ENCODE measurements around the gene ZNF784. TPM values are rescaled to one million over a fixed set of nuclear protein-coding genes. Genes with fewer than 3 reads are reported as not detected.

The ZNF784 gene
- total and polyA plus RNA-seq, 2 donors (not counting 1 experiment from before 2014, with no cell fraction given): 1.6 to 5.6 TPM

- Histone ChIP-seq H4K20me1 (ENCODE audit: control insufficient read depth, extremely low read depth, insufficient read depth, low read length) (no peaks in the 10 kb centered on the region), H3K27ac (ENCODE audit: insufficient read depth, low read length) (no peak overlapping the region), H3K79me2 (ENCODE audit: control insufficient read depth, insufficient read depth, low read length) (peaks cover 5% of the 10 kb centered on the region), H3K36me3 (ENCODE audit: control insufficient read depth, insufficient read depth, low read length) (peaks cover 16% of the 10 kb centered on the region), H3K27me3 (ENCODE audit: control insufficient read depth, insufficient read depth, low read length) (no peaks in the 10 kb centered on the region), H3K9ac (ENCODE audit: insufficient read depth, low read length) (no peak overlapping the region), H3K4me2 (ENCODE audit: extremely low read depth, insufficient read depth, low read length) (no peak overlapping the region), H3K9me3 (ENCODE audit: control insufficient read depth, insufficient read depth, low read depth, low read length) (no peaks in the 10 kb centered on the region), H2AFZ (ENCODE audit: low read length) (no peak overlapping the region), H3K4me3 (replicated peaks in 1 of 4; ENCODE audit: control extremely low read depth in 1 of 4, insufficient read depth in 1 of 4, low read depth in 3 of 4, low read length in 4 of 4) (no peak overlapping the region), H3K4me1 (ENCODE audit: control insufficient read depth, extremely low read depth, insufficient read depth, low read length) (peaks cover 3% of the 10 kb centered on the region)
- no peak for DNase-seq (ENCODE audit: low read depth in 2 of 2)
- no peak for TF ChIP-seq EZH2 (IDR thresholded peaks at IDR 0.05; ENCODE audit: low read length, missing control alignments)
These were observed 28.1 kb downstream of the ZNF784 start for GRCh38 chr19:55596304-55596703.

GRCh38 chr19:55594996-55595545 is 29.3 kb downstream of the ZNF784 start:
- TF ChIP-seq EZH2 (IDR thresholded peaks at IDR 0.05; ENCODE audit: low read length, missing control alignments) (no peak), CTCF (conservative IDR thresholded peaks at IDR 0.05 in 1 of 2, IDR thresholded peaks at IDR 0.05 in 1 of 2; ENCODE audit: low read depth in 1 of 2, low read length in 2 of 2) (no peak)
- Histone ChIP-seq H3K9ac (ENCODE audit: insufficient read depth, low read length) (no peak overlapping the region), H3K27ac (ENCODE audit: insufficient read depth, low read length) (no peak overlapping the region), H3K4me2 (ENCODE audit: extremely low read depth, insufficient read depth, low read length) (no peak overlapping the region), H3K27me3 (ENCODE audit: control insufficient read depth, insufficient read depth, low read length) (no peaks in the 10 kb centered on the region), H3K4me3 (replicated peaks in 1 of 4; ENCODE audit: control extremely low read depth in 1 of 4, insufficient read depth in 1 of 4, low read depth in 3 of 4, low read length in 4 of 4) (no peak overlapping the region), H4K20me1 (ENCODE audit: control insufficient read depth, extremely low read depth, insufficient read depth, low read length) (no peaks in the 10 kb centered on the region), H3K4me1 (ENCODE audit: control insufficient read depth, extremely low read depth, insufficient read depth, low read length) (no peaks in the 10 kb centered on the region), H3K79me2 (ENCODE audit: control insufficient read depth, insufficient read depth, low read length) (no peaks in the 10 kb centered on the region), H3K36me3 (ENCODE audit: control insufficient read depth, insufficient read depth, low read length) (peaks cover 16% of the 10 kb centered on the region), H2AFZ (ENCODE audit: low read length) (no peak overlapping the region), H3K9me3 (ENCODE audit: control insufficient read depth, insufficient read depth, low read depth, low read length) (no peaks in the 10 kb centered on the region)
- DNase-seq (ENCODE audit: low read depth in 2 of 2): no peak

DNA sequence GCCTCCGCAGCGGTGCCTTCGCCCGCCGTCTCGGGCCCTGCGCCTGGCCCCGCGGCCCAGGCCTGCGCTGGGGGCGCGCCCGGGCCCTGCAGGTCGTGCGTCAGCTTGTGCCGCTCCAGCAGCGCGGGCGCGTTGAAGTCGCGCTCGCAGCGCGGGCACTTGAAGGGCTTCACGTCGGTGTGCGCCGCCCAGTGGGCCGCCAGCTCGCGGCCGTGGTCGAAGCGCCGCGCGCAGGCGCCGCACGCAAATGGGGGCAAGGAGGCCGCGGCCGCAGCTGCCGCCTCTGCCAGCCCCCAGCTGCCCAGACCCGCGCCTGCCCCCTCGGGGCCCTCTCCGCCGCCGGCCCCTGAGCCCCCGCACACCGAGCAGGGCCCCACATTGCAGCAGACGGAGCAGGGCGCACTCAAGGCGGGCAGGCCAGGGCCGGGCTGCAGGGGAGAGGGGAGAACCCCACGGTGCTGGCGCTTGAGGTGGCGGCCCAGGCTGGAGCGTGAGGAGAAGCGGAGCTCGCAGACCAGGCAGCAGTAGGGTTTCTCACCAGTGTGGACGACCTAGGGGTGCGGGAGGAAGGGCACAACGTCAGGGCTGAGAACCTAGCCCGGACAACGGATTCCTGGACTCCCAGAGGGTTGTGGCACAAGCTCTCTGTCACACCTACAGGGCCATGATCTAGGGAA is 31.1 kb downstream of the ZNF784 start:
- Histone ChIP-seq H3K4me3 (replicated peaks in 1 of 4; ENCODE audit: control extremely low read depth in 1 of 4, insufficient read depth in 1 of 4, low read depth in 3 of 4, low read length in 4 of 4) (no peak overlapping the region), H3K4me1 (ENCODE audit: control insufficient read depth, extremely low read depth, insufficient read depth, low read length) (no peaks in the 10 kb centered on the region), H3K4me2 (ENCODE audit: extremely low read depth, insufficient read depth, low read length) (no peak overlapping the region), H3K9ac (ENCODE audit: insufficient read depth, low read length) (no peak overlapping the region), H3K27me3 (ENCODE audit: control insufficient read depth, insufficient read depth, low read length) (no peaks in the 10 kb centered on the region), H2AFZ (ENCODE audit: low read length) (no peak overlapping the region), H4K20me1 (ENCODE audit: control insufficient read depth, extremely low read depth, insufficient read depth, low read length) (no peaks in the 10 kb centered on the region), H3K9me3 (ENCODE audit: control insufficient read depth, insufficient read depth, low read depth, low read length) (no peaks in the 10 kb centered on the region), H3K79me2 (ENCODE audit: control insufficient read depth, insufficient read depth, low read length) (no peaks in the 10 kb centered on the region), H3K27ac (ENCODE audit: insufficient read depth, low read length) (no peak overlapping the region), H3K36me3 (ENCODE audit: control insufficient read depth, insufficient read depth, low read length) (peaks cover 16% of the 10 kb centered on the region)
- no peak for DNase-seq (ENCODE audit: low read depth in 2 of 2)
- TF ChIP-seq CTCF (conservative IDR thresholded peaks at IDR 0.05 in 1 of 2, IDR thresholded peaks at IDR 0.05 in 1 of 2; ENCODE audit: low read depth in 1 of 2, low read length in 2 of 2) (no peak), EZH2 (IDR thresholded peaks at IDR 0.05; ENCODE audit: low read length, missing control alignments) (no peak)

All from fibroblast of lung (primary cell).